GM13976 (cell line): ENCODE results near the gene GARIN6.

Source experiments
- DNase-seq: peaks from one replicate; pipeline ENCODE4 v3.0.0; 2012; ENCODE audit warnings: low spot score
- CTCF ChIP-seq: IDR thresholded peaks from 2 replicates; pipeline ENCODE4 v1.5.1; 2012; ENCODE audit warnings: borderline replicate concordance, mild to moderate bottlenecking; ENCODE audit not compliant: insufficient read depth; ENCODE audit errors: extremely low read depth, missing control alignments, control extremely low read depth
- in situ Hi-C: fragments of 300-500 bp; cut with MboI; formaldehyde crosslinking; loops from one replicate; pipeline ENCODE4 v1.12.0; 2022; ENCODE audit warnings: low sequenced_read_pairs, mixed read lengths, inconsistent platforms; ENCODE audit not compliant: unreplicated experiment

GARIN6 gene

DNA sequence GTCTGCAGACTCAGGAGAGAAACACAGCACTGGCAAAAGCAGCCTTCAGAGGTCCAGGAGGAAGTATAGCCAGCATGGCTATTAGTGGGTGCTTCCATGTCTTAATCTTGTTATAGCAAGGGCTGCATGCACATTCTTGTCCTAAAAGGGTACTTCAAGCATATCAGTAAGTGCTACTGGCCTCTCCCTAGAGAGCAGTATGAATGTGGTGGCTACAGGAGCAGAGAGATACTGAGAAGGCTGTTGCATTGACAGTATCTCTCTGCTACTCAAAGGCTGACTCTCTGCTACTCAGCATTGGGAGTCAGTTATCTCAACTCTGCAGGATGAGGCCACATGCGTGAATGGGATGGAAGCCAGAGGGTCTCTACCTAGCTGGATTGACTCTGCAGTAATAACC is 2.0 kb downstream of the GARIN6 start:
- DNase-seq = no peak
- no peak for TF ChIP-seq CTCF
- in situ Hi-C loops = no loop called here

GRCh38 chr12:99658671-99659349 is 11.3 kb downstream of the GARIN6 start:
- peak; percentile 16 for TF ChIP-seq CTCF
- in situ Hi-C loops = no loop called here
- DNase-seq = no peak

GRCh38 chr12:99670635-99671034 is 23.1 kb downstream of the GARIN6 start:
- DNase-seq = no peak
- in situ Hi-C loops = no loop called here
- no peak for TF ChIP-seq CTCF

DNA sequence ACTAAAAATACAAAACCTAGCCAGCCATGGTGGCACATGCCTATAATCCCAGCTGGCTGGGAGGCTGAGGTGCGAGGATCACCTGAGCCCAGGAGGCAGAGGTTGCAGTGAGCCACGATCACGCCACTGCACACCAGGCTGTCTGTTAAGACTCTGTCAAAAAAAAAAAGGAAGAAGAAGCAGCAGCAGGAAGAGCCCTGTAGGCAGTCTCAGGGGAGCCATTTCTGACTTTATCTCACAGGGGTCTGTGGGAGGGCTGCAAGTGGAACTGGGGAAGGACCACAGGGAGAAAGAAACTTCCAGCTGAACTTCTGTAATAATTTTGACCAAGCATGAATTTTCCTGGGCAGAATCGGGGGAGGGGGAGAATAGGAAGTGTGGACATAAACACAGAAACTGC is 32.7 kb downstream of the GARIN6 start:
- in situ Hi-C loops = no loop called here
- DNase-seq = no peak
- TF ChIP-seq CTCF = no peak

DNA sequence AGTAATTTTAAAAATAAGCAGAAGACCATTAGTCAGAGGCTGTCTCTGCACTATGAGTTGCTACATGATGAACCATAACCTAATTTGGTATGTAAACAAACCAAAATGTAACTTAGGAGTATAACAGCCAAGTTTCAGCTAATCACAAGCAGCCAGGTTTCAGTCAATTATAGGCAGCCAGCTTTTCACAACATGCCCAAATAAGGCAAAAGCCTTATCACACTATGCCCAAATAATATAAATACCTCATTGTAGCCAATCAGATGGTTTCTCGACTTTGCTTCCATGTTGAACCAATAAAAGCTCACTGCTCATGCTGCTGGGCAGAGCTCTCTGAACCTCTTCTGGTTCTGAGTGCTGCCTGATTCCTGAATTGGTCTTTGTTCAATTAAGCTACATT is 38.6 kb downstream of the GARIN6 start:
- DNase-seq = no peak
- in situ Hi-C loops = no loop called here

DNA sequence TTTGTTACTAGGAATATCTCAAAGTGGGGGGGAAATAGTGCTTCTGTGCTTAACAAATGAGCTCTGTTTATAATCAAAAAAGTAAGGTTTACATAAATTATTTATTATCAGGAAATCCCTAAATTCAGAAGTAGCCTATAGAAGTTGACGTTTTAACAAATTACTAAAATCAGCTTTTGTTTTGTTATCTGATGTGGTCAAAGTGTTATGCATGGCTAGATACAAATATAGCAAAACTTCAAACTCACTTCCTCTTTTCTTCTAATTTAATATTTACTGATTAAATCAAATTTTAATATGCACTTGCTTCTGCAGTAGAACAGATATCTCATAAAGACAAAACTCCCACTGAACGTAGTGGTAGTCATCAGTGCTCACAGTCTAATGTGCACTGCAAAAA is 47.5 kb downstream of the GARIN6 start:
- DNase-seq = no peak
- in situ Hi-C loops = no loop called here
- TF ChIP-seq CTCF = no peak

More for the DNA sequence above, 38.6 kb downstream of the GARIN6 start:
- TF ChIP-seq CTCF = no peak
